CD4-positive, alpha-beta T cell treated with Interleukin-15 for 1 hour (primary cell): ENCODE measurements around the gene EHD1.
A peak's percentile ranks its signal among the peaks of the same experiment; 100 is the strongest.

Source experiments
- DNase-seq: peaks from one replicate; pipeline ENCODE4 v3.0.0-alpha.2; 2020

The EHD1 gene

DNA sequence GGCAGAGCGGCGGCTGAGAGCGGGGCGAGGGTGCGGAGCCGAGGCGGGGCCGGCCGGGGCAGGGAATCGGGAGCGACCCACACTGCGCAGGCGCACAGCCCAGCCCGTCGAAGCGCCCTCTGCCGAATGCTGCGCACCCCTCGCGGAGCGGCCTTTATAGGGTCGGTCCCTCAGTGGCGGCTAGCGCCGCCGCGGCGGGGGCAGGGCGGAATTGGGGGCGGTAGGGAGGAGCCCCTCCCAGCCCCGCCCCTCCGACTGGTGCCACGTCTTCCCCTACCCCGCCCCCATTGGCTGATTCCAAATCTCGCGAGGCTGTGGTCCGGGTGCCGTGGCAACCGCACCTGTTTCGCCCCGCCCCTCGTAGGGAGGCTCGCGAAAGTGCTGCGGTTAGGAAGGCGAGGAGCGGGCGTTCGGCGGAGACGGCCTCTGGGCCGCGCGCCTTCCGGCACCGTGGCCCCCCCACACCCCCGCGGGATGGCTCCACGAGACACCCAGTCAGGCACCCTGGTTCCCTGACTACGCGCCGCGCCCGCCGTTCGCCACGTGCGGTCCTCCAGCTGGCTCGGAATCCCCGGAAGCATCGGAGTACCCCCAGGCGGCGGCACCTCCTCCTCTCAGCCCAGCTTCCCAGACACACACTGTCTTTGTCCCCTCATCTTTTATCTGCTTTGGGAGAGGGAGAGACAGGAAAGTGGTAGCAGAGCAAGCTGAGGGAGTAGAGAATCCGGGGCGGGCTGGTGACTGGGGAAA is at the start of gene EHD1:
Gene EHD1, minus strand, starts transcription at position 128 of the 750 bp plus-strand sequence. CDS start 157 bp downstream, outside the sequence.
- DNase-seq: peak; percentile 100

DNA sequence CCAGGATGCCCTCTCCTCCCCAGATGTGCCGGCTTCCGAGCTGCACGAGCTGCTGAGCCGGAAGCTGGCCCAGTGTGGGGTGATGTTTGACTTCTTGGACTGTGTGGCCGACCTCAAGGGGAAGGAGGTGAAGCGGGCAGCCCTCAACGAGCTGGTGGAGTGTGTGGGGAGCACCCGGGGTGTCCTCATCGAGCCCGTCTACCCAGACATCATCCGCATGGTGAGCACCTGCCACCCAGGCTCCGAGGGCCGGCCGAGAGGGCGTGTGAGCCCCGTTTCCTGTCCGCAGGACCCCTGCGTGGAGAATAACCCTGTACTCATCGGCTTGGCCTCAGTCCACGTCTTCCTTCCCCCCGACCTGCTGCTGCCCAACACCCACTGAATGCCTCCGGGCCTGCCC is 48.3 kb upstream of the EHD1 start:
- DNase-seq: no peak

- no peak for DNase-seq
Observed at GRCh38 chr11:64925536-64926436, 47.4 kb upstream of the EHD1 start.

DNA sequence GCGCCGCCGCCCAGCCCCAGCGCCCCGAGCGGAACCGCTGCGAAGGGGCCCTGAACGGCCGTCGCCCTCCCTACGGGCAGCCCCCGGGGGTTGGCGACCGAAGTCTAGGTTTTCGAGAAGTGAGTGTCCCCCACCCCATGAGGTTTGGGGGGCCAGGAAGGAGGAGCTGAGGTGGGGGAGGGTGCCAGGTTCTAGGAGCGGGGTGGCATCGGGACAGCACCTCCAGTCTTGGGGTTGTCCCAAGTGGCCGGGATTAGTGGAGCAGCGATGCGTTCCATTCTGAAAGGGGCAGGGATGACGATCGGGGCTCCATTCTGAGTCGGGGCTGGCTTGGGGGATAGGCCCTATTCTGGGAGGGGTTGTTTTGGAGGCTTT is 46.5 kb upstream of the EHD1 start:
- DNase-seq: no peak

DNA sequence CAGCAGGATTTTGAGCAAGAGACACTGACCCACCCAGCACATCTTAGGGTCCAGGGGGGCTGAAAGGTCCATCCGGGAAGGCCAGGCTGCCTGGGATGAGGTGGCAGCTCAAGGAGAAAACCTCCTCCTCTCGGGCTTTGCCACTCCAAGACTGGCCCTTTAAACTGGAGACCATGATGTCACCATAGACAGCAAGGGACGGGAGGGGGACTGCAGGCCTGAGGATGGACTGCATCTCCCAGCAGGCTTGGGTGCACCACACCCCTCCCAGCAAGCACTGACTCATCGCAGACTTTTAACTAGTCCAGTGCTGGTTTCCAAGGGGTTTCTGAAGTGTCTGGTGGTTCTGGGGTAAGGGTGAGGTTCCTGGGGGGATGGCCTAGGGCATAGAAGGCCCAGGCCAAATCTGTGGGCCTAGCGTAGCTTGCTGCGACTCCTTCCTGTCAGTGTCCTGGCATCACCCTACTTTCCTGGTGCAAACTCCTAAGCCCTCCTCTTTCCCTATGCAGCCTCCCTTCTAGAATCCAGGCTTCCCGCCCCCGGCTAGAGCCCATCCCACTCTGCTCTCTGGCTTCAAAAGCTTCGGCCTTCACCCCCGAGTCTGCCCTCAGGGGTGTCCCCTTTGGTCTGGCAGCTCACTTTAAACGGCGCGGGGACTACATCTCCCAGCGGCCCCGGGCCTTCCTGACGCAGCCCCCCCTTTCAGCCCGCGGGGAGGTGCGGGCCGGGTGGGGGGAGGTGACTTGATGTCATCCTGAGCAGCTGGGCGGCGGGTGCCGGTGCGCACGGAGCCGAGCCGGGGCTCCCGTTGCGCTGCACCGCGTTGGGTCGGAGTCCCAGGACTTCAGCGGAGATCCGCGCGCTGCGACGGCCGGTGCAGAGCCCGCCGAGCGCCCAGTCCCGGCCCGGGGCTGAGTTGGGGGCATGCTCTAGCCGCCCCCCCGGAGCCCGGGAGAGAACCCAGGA is 45.8 kb upstream of the EHD1 start, which contains the start of gene PPP2R5B:
Gene PPP2R5B, plus strand, starts transcription at position 746 of the 966 bp plus-strand sequence. CDS start 1,046 bp downstream, outside the sequence.
- DNase-seq: peak; percentile 92

GRCh38 chr11:64923151-64923661 is 44.8 kb upstream of the EHD1 start:
- DNase-seq: no peak

DNA sequence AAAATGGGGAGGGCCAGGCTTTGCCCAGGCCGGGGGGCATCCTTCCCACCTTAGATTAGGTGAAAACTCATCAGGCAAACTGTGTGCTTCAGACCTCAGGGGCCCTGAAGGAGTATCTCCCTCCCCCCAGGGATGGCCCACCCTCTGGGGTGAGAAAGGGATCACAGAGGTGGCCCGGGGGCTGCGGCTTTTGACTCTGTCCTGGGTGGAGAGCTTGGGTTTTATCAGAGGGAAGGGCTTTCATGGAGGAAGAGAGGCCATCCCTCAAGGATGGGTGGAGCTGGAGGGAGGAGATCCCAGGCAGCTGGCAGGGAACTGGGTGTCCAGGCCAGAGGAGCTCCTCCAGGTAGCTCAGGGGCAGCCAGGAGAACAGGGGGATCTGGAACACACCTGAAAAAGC is 43.0 kb upstream of the EHD1 start:
- DNase-seq: no peak

DNA sequence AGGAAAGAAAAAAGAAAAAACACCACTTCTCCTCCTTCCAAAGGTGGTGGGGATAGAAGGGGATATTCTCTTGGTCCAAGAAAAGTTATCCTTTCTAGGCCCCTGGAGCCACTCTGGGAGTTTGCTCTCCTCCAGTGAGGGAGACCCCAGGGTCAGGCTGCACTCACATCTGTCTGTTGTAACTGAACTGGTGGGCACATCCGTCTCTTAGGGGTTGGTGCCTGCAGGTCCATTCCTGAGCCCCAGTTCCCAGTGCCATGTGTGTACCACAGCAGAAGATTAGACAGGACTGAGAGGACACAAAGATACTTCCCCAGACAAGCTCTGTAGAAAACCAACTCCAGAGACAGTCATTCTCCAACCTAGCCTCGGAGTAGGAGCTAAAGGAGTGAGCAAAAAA is 41.7 kb upstream of the EHD1 start:
- no peak for DNase-seq

DNA sequence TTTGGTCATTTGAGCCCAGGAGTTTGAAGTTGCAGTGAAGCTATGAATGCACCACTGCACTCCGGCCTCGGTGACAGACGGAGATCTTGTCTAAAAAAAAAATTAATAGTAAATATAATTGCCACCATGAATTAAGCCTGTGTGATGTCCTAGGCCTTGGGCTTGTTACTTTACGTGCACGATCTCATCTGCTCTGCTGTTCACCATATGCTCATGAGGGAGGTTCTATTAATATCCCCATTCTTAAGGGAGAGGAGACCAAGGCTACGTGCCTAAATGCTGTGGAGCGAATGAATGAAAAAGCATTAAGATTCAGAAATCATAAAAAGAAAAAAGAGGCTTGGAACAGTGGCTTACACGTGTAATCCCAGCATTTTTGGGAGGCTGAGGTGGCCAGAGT is 41.2 kb upstream of the EHD1 start:
- no peak for DNase-seq

GRCh38 chr11:64918017-64918416 is 39.6 kb upstream of the EHD1 start:
- DNase-seq: no peak

GRCh38 chr11:64917663-64917995 is 39.2 kb upstream of the EHD1 start:
- DNase-seq: no peak

- peak; percentile 99 for DNase-seq
Observed at GRCh38 chr11:64916775-64917662, 38.6 kb upstream of the EHD1 start, which contains the start of gene ATG2A. ATG2A (minus strand) TSS chr11:64917209; CDS start chr11:64917135, 74 bp downstream.

DNA sequence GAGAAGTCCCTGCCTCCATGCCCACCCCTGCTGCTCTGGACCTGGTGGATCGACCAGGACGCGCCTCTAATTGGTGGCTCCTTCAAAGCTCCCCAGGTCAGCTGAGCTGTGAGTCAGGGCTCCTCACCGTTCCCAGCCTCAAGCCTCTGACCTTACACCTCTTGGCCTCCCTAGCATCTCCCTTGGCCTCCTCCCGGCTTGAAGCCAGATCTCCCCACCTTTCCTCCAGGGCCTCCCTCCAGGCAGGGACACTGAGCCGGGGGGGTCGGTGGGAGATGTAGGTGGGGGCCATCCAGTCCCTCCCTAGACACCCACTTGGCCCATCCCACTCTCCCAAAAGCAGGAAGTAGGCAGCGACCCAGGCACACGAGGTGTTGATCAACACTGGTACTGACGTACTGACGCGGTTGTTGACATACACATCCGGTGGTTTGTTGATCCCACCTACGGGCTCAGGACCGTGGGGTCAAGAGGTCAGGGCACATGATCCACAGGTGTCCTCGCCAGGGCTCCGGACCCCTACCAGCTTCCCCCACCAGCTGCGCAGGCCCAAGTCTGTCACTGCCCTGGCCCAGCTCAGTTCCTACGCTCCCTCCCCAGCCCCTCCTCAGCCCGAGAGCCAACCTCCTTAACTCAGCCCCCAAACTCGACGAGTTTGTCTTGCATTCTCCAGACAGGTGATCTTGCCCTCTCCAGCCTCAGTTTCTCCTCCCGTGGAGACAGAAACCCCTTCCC is 37.8 kb upstream of the EHD1 start:
- peak; percentile 74 for DNase-seq

DNA sequence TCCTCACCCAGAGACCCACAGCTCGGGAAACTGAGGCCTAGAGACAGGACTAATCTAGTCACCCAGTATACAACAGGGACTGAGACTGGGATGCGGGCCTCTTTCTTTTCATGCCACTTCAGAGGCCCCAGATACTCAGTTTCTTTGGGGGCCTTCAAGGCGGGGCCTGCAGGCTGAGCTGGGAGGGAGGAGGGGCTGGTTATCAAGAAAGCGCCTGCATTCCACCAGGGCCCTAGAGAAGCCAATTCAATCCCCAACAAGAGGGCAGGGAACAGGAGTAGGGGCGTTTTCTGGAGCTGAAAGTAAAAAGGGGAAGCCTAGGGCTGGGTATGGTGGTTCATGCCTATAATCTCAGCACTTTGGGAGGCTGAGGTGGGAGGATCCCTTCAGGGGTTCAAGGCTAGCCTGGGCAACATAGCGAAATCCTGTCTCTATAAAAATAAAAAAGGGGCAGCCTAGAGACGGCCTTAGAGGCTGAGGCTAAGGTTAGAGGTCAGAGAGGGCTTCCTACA is 37.0 kb upstream of the EHD1 start:
- DNase-seq: no peak

- no peak for DNase-seq
Observed at GRCh38 chr11:64914123-64914522, 35.7 kb upstream of the EHD1 start.

DNA sequence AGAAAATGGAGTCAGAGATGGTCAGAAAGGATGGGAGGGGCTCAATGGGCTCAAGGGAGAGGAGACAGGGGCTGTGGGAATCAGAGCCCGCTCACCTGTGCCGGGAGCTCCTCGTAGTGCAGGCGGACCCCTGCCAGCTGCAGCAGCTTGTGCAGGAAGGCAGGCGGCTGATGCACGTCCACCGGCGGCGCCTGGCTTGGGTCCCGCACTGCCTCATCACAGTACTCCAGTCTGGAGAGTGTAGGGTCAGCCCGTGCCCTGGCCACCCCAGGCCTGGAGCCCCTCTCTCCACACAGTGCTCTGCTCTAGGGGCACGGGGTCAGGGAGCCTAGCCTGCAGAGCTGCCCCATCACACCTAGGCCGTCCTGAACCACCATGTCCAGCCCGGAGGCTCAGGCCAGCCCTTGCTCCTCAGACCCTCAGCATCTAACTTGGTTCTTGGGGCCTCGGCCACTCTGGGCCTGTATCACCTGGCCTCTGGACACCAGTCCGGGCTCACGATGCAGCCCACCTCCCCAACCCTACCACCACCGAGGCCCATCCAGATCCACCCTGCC is 34.8 kb upstream of the EHD1 start:
- no peak for DNase-seq

- no peak for DNase-seq
Observed at GRCh38 chr11:64911689-64912088, 33.3 kb upstream of the EHD1 start.

DNA sequence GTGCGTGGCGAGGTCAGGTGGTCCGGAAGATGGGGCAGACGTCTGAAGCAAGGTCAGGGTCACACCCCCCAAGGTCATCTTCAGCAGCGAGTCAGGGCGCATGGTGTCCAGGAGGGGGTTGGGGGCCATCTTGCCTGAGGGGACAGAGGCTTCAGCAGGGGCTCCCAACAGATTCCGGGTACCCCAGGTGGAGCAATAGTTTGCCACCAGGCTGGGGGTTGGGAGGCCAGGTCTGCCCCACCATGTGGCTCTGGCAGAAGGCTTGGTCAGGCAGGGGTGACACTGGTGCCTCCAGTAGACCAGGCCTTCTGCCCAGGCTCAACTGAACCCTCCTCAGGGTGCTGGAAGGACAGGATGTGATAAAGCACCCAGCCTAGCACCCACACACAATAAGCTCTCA is 32.7 kb upstream of the EHD1 start:
- no peak for DNase-seq

- no peak for DNase-seq
Observed at GRCh38 chr11:64910451-64911093, 32.2 kb upstream of the EHD1 start.
